NOMO-1 (cell line): Measurements from ENCODE around the gene MAPKBP1.
A peak's percentile ranks its signal among the peaks of the same experiment; 100 is the strongest.
"Not testable (repeated sequence)": the region's sequence is repeated elsewhere in the genome, so short reads cannot be mapped to it uniquely, and the experiment has no call there.

Experiments
- DNase-seq, 2 experiments: peaks; one replicate each; lab custom pipeline; 2025; ENCODE audit not compliant: unreplicated experiment in 2 of 2; lab: John Stamatoyannopoulos, UW

The MAPKBP1 gene

GRCh38 chr15:41774062-41774881 is at the start of gene MAPKBP1:
TSS of gene MAPKBP1 (plus strand) at chr15:41774484. CDS start at chr15:41775276, 792 bp downstream.
- peak; percentile 96 to 98 for DNase-seq

GRCh38 chr15:41727143-41727542 is 47.1 kb upstream of the MAPKBP1 start:
- no peak for DNase-seq

GRCh38 chr15:41728061-41728460 is 46.2 kb upstream of the MAPKBP1 start:
- not testable (repeated sequence) for DNase-seq

- DNase-seq: peak; percentile 29 to 75
Measured at GRCh38 chr15:41730543-41730942, 43.7 kb upstream of the MAPKBP1 start.

- no peak for DNase-seq
Measured at GRCh38 chr15:41732483-41732882, 41.8 kb upstream of the MAPKBP1 start.

- DNase-seq: no peak
Measured at GRCh38 chr15:41734079-41734478, 40.2 kb upstream of the MAPKBP1 start.

GRCh38 chr15:41735046-41735445 is 39.2 kb upstream of the MAPKBP1 start:
- no peak for DNase-seq

GRCh38 chr15:41735492-41735891 is 38.8 kb upstream of the MAPKBP1 start:
- DNase-seq: not testable (repeated sequence)

- DNase-seq: no peak
Measured at GRCh38 chr15:41746802-41747201, 27.5 kb upstream of the MAPKBP1 start.

- DNase-seq: no peak
Measured at GRCh38 chr15:41756198-41756597, 18.1 kb upstream of the MAPKBP1 start.

GRCh38 chr15:41772720-41773331 is 1.5 kb upstream of the MAPKBP1 start:
- peak; percentile 12 to 81 for DNase-seq

GRCh38 chr15:41773332-41773728 is 954 bp upstream of the MAPKBP1 start:
- no peak for DNase-seq

- no peak for DNase-seq
Measured at GRCh38 chr15:41773729-41774061, 589 bp upstream of the MAPKBP1 start.

- DNase-seq: peak in 1 of 2 experiments; percentile 40
Measured at GRCh38 chr15:41774882-41775417, 666 bp downstream of the MAPKBP1 start.

GRCh38 chr15:41775651-41776050 is 1.4 kb downstream of the MAPKBP1 start:
- no peak for DNase-seq

- DNase-seq: no peak
Measured at GRCh38 chr15:41777421-41777973, 3.2 kb downstream of the MAPKBP1 start.

- no peak for DNase-seq
Measured at GRCh38 chr15:41778521-41778920, 4.2 kb downstream of the MAPKBP1 start.

- DNase-seq: no peak
Measured at GRCh38 chr15:41779662-41780157, 5.4 kb downstream of the MAPKBP1 start.

GRCh38 chr15:41780266-41780665 is 6.0 kb downstream of the MAPKBP1 start:
- no peak for DNase-seq

- DNase-seq: no peak
Measured at GRCh38 chr15:41780727-41781126, 6.4 kb downstream of the MAPKBP1 start.
